ENCODE measurements around the gene TIE1. TPM values are rescaled to one million over a fixed set of nuclear protein-coding genes. Genes with fewer than 3 reads are reported as not detected.
"Not testable (repeated sequence)": the region's sequence is repeated elsewhere in the genome, so short reads cannot be mapped to it uniquely, and the experiment has no call there.

TIE1 gene
- polyA plus RNA-seq, 4 donors, result 0.45 to 27.3 (median 6.2) TPM

DNA sequence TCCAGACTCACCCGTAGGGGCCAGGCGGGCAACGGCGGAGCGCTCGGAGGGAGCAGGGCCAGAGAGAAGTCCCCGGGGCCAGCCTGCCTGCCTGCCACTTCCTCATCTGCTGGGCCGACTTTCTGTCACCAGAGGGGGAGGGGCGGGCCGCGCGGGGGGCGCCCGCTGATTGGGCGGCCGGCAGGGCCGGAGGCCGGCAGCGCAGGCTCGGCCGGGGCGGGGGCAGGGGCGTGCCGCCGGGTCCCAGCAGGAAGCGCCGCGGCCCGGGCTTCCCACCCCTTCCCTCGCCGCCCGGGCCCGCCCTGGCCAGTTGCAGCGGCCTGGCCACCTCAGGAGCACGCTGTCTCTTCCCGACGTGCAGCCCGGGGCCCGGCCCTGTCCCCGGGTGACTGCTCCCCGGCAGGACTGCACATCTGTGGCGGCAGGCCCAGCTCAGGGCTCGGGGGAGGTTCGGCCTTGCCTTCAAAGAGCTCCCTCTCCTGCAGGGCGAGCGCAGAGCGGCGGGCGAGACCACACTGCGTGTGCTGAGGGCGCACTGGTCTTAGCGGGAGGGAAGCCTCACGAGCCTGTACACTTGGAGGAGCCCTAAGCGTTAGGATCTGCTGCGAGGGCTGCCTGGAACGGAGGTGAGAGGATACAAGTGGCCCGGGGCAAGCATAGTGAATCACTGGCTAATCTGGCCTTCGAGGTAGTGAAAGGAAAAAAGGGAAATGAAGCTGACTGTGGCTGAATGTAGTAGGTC lies 67.3 kb downstream of the TIE1 start, which contains the start of gene ELOVL1:
ELOVL1 (minus strand) TSS at position 108 of the 742 bp plus-strand sequence. CDS start 2,402 bp downstream, outside the sequence.
- H3K27ac ChIP-seq (ENCODE audit: low read depth in 1 of 3, low read length in 2 of 3), result peak within 1 kb of the TSS; percentile 93 to 97 (median 96)
- peak within 1 kb of the TSS; percentile 58 to 80 (median 73) for H3K4me3 ChIP-seq (ENCODE audit: low read depth in 1 of 3, low read length in 3 of 3)
- DNase-seq, result peak; percentile 90 to 97
- peaks cover 4 to 30% (median 6%) of the 10 kb centered on the region in 3 donors for H3K36me3 ChIP-seq (ENCODE audit: control insufficient read depth in 3 of 3, insufficient read depth in 2 of 3, low read depth in 1 of 3, low read length in 3 of 3)
- H3K4me1 ChIP-seq (ENCODE audit: control insufficient read depth in 3 of 3, insufficient read depth in 2 of 3, low read depth in 1 of 3, low read length in 2 of 3), result peaks cover 0 to 43% (median 10%) of the 10 kb centered on the region in 3 donors
- WGBS, 3 donors, result 0% methylated on average over 28 to 58 of the region's 58 CpGs
- no peaks in the 10 kb centered on the region for H3K27me3 ChIP-seq (ENCODE audit: control insufficient read depth in 3 of 3, insufficient read depth in 3 of 3, low read length in 3 of 3)
- no peaks in the 10 kb centered on the region for H3K9me3 ChIP-seq (ENCODE audit: control insufficient read depth in 2 of 2, insufficient read depth in 1 of 2, low read depth in 1 of 2, low read length in 1 of 2)
- FAIRE-seq, result no peak

DNA sequence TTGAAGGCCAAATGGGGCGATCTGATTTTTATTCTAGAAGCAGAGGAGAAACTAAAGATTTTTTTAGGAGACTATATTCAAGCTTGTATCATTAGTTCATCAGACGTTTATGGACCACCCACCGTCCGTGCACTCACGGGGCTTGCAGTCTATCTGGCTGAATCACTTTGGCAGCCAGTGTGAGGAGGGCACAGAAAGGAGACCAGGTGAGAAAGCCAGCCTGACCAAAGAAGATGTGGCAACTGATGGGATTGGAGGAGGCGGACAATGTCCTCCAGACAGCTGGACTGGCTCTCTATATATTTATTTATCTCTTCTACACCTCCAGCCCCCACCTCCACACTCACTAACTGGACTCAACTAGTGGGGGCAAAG lies 67.9 kb downstream of the TIE1 start:
- no peak for FAIRE-seq
- Histone ChIP-seq H3K4me3 (ENCODE audit: low read depth in 1 of 3, low read length in 3 of 3) (peak overlapping the region; percentile 56 to 71 (median 58)), H3K27me3 (ENCODE audit: control insufficient read depth in 3 of 3, insufficient read depth in 3 of 3, low read length in 3 of 3) (no peaks in the 10 kb centered on the region), H3K4me1 (ENCODE audit: control insufficient read depth in 3 of 3, insufficient read depth in 2 of 3, low read depth in 1 of 3, low read length in 2 of 3) (peaks cover 0 to 40% (median 10%) of the 10 kb centered on the region in 3 donors), H3K27ac (ENCODE audit: low read depth in 1 of 3, low read length in 2 of 3) (peak overlapping the region; percentile 93 to 97 (median 96)), H3K9me3 (ENCODE audit: control insufficient read depth in 2 of 2, insufficient read depth in 1 of 2, low read depth in 1 of 2, low read length in 1 of 2) (no peaks in the 10 kb centered on the region), H3K36me3 (ENCODE audit: control insufficient read depth in 3 of 3, insufficient read depth in 2 of 3, low read depth in 1 of 3, low read length in 3 of 3) (peaks cover 2 to 24% (median 6%) of the 10 kb centered on the region in 3 donors)
- 16 to 20% (median 19%) methylated on average over 6 of the region's 6 CpGs for WGBS, 3 donors
- no peak for DNase-seq

GRCh38 chr1:43369779-43370178 lies 69.0 kb downstream of the TIE1 start:
- peaks cover 2 to 13% (median 4%) of the 10 kb centered on the region in 3 donors for H3K36me3 ChIP-seq (ENCODE audit: control insufficient read depth in 3 of 3, insufficient read depth in 2 of 3, low read depth in 1 of 3, low read length in 3 of 3)
- not testable (repeated sequence) for H3K27ac ChIP-seq (ENCODE audit: low read depth in 1 of 3, low read length in 2 of 3); H3K4me3 ChIP-seq (ENCODE audit: low read depth in 1 of 3, low read length in 3 of 3); FAIRE-seq; DNase-seq; H3K27me3 ChIP-seq (ENCODE audit: control insufficient read depth in 3 of 3, insufficient read depth in 3 of 3, low read length in 3 of 3); H3K9me3 ChIP-seq (ENCODE audit: control insufficient read depth in 2 of 2, insufficient read depth in 1 of 2, low read depth in 1 of 2, low read length in 1 of 2)
- WGBS, 3 donors, result 97 to 99% (median 97%) methylated on average over 6 of the region's 6 CpGs
- H3K4me1 ChIP-seq (ENCODE audit: control insufficient read depth in 3 of 3, insufficient read depth in 2 of 3, low read depth in 1 of 3, low read length in 2 of 3), result peaks cover 2 to 36% (median 7%) of the 10 kb centered on the region in 3 donors

DNA sequence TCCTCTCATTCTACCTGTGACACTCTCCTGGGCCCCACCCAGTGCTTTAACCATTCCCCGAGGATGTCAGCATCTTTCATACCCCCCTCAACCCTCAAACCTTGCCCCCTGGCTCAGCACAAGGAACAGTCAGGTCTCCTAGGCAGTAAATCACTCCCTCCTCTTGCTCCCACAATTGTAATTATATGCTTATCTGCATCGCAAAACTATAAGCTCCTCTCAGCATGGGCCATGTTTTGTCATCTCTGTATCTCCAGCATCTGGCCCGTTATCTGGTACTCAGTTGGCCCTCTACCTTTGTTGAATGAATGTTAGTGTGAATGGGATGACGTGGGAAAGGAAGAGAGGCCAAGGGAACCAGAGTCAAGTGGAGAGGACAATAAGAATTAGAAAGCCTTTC lies 69.8 kb downstream of the TIE1 start:
- FAIRE-seq, result no peak
- no peak for DNase-seq
- Histone ChIP-seq H3K9me3 (ENCODE audit: control insufficient read depth in 2 of 2, insufficient read depth in 1 of 2, low read depth in 1 of 2, low read length in 1 of 2) (no peaks in the 10 kb centered on the region), H3K27me3 (ENCODE audit: control insufficient read depth in 3 of 3, insufficient read depth in 3 of 3, low read length in 3 of 3) (no peaks in the 10 kb centered on the region), H3K36me3 (ENCODE audit: control insufficient read depth in 3 of 3, insufficient read depth in 2 of 3, low read depth in 1 of 3, low read length in 3 of 3) (peaks cover 0 to 5% (median 2%) of the 10 kb centered on the region in 3 donors), H3K4me3 (ENCODE audit: low read depth in 1 of 3, low read length in 3 of 3) (no peak overlapping the region), H3K4me1 (ENCODE audit: control insufficient read depth in 3 of 3, insufficient read depth in 2 of 3, low read depth in 1 of 3, low read length in 2 of 3) (peaks cover 2 to 28% (median 7%) of the 10 kb centered on the region in 3 donors), H3K27ac (ENCODE audit: low read depth in 1 of 3, low read length in 2 of 3) (no peak overlapping the region)
- WGBS, 3 donors, result 45 to 74% (median 62%) methylated on average over 4 of the region's 4 CpGs

DNA sequence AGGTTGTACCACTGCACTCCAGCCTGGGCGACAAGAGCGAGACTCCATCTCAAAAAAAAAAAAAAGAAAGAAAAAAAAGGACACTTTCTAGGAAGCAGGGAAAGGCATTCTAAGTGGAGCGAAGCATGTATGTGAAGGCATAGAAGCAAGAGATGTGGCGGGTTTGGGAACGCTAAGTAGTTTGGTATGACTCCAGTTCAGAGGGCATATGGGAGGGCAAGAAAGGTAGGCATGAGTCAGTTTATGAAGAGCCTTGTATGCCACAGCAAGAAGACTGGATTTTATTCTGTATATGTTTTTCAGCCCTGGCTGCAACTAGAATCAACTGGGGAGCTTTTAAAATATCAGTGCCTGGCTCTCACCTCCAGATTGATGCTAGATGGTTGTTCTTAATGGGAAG lies 71.4 kb downstream of the TIE1 start:
- no peak for DNase-seq
- Histone ChIP-seq H3K4me1 (ENCODE audit: control insufficient read depth in 3 of 3, insufficient read depth in 2 of 3, low read depth in 1 of 3, low read length in 2 of 3) (peaks cover 2 to 14% (median 5%) of the 10 kb centered on the region in 3 donors), H3K9me3 (ENCODE audit: control insufficient read depth in 2 of 2, insufficient read depth in 1 of 2, low read depth in 1 of 2, low read length in 1 of 2) (no peaks in the 10 kb centered on the region), H3K27me3 (ENCODE audit: control insufficient read depth in 3 of 3, insufficient read depth in 3 of 3, low read length in 3 of 3) (no peaks in the 10 kb centered on the region), H3K27ac (ENCODE audit: low read depth in 1 of 3, low read length in 2 of 3) (peak overlapping the region in 1 of 3 donors; percentile 19), H3K4me3 (ENCODE audit: low read depth in 1 of 3, low read length in 3 of 3) (no peak overlapping the region), H3K36me3 (ENCODE audit: control insufficient read depth in 3 of 3, insufficient read depth in 2 of 3, low read depth in 1 of 3, low read length in 3 of 3) (peaks cover 0 to 2% (median 0%) of the 10 kb centered on the region in 3 donors)
- FAIRE-seq, result no peak
- 94 to 97% (median 96%) methylated on average over 5 of the region's 5 CpGs for WGBS, 3 donors

Other genes starting within 250 kb of the TIE1 start
- gene EBNA1BP2, start 128.7 kb upstream of the TIE1 start, polyA plus RNA-seq, result 10 to 100 TPM; 31.3 to 78.6 (median 44.5) TPM
- gene CFAP57, start 128.7 kb upstream of the TIE1 start, polyA plus RNA-seq, result under 1 TPM in 2 of 4 donors, not detected in 2; 0.03 to 0.31 TPM
- 10 to 100 TPM; 38.3 to 94.3 (median 68.5) TPM for gene TMEM125, start 31.0 kb upstream of the TIE1 start, polyA plus RNA-seq
- gene C1orf210, start 15.4 kb upstream of the TIE1 start, polyA plus RNA-seq, result 10 to 100 TPM; 24.7 to 69.8 (median 55.9) TPM
- under 1 TPM in 1 of 4 donors, not detected in 3; 0.16 TPM for gene MPL, start 36.8 kb downstream of the TIE1 start, polyA plus RNA-seq
- 10 to 100 TPM in 2 of 4 donors, 1 to 10 TPM in 2; 3.8 to 62.2 (median 14.0) TPM for gene CDC20, start 58.0 kb downstream of the TIE1 start, polyA plus RNA-seq
- gene ELOVL1, start 67.0 kb downstream of the TIE1 start, polyA plus RNA-seq, result 100 to 1,000 TPM in 1 of 4 donors, 10 to 100 TPM in 3; 60.6 to 105 (median 71.1) TPM
- gene MED8, start 88.8 kb downstream of the TIE1 start, polyA plus RNA-seq, result 10 to 100 TPM; 36.5 to 40.3 (median 37.7) TPM
- 10 to 100 TPM in 3 of 4 donors, 1 to 10 TPM in 1; 8.9 to 23.7 (median 19.0) TPM for gene SZT2, start 88.9 kb downstream of the TIE1 start, polyA plus RNA-seq
- gene HYI, start 152.9 kb downstream of the TIE1 start, polyA plus RNA-seq, result 100 to 1,000 TPM in 2 of 4 donors, 10 to 100 TPM in 2; 42.6 to 234 (median 139) TPM
- gene PTPRF, start 229.9 kb downstream of the TIE1 start, polyA plus RNA-seq, result 100 to 1,000 TPM in 1 of 4 donors, 10 to 100 TPM in 3; 77.0 to 255 (median 83.2) TPM

All from small intestine (tissue), 7 donors.